Epithelial cell of esophagus (primary cell): Measurements from ENCODE around the gene TCAF1.

Experiments used
- DNase-seq: peaks from one replicate; pipeline ENCODE4 v3.0.0; 2010; ENCODE audit warnings: low read depth
- H3K4me3 ChIP-seq: 2 replicates; pipeline ENCODE4 v1.5.1; 2011; ENCODE audit warnings: mild to moderate bottlenecking, low read length, control low read depth
- CTCF ChIP-seq: IDR thresholded peaks from 2 replicates; pipeline ENCODE4 v1.5.1; 2011; ENCODE audit warnings: low read depth, mild to moderate bottlenecking, low read length, control low read depth, inconsistent platforms; ENCODE audit not compliant: insufficient read depth; ENCODE audit errors: missing control alignments

The TCAF1 gene

GRCh38 chr7:143901668-143902331, at the start of gene TCAF1:
TSS of gene TCAF1 (minus strand) at chr7:143902176. CDS start at chr7:143876608, 25,568 bp downstream.
- TF ChIP-seq CTCF: peak; percentile 41
- peak; percentile 96 for DNase-seq
- H3K4me3 ChIP-seq: peak within 1 kb of the TSS; percentile 87

- no peak overlapping the region for H3K4me3 ChIP-seq
- DNase-seq: no peak
- no peak for TF ChIP-seq CTCF
Observed at GRCh38 chr7:143948733-143949132, 46.8 kb upstream of the TCAF1 start.

- TF ChIP-seq CTCF: no peak
- no peak for DNase-seq
- no peak overlapping the region for H3K4me3 ChIP-seq
Observed at GRCh38 chr7:143947111-143947510, 45.1 kb upstream of the TCAF1 start.

- TF ChIP-seq CTCF: no peak
- no peak overlapping the region for H3K4me3 ChIP-seq
- no peak for DNase-seq
Observed at GRCh38 chr7:143945423-143945822, 43.4 kb upstream of the TCAF1 start.

- no peak for TF ChIP-seq CTCF
- DNase-seq: no peak
- H3K4me3 ChIP-seq: no peak overlapping the region
Observed at GRCh38 chr7:143938379-143939243, 36.6 kb upstream of the TCAF1 start.

- no peak for TF ChIP-seq CTCF
- H3K4me3 ChIP-seq: no peak overlapping the region
- peak; percentile 2 for DNase-seq
Observed at GRCh38 chr7:143936087-143937009, 34.4 kb upstream of the TCAF1 start.
